CD14-positive monocyte (primary cell): ENCODE results near the gene STXBP6. TPM values are rescaled to one million over a fixed set of nuclear protein-coding genes. Genes with fewer than 3 reads are reported as not detected.

Experiments
- DNase-seq, 3 donors: peaks; one replicate each; pipeline ENCODE4 v3.0.0-alpha.2; 2011 to 2022
- H2AFZ ChIP-seq: 2 replicates; pipeline ENCODE4 v1.6.0; 2012; ENCODE audit warnings: mild to moderate bottlenecking, low read depth, low read length, inconsistent platforms; ENCODE audit not compliant: insufficient read depth, poor library complexity, severe bottlenecking
- H3K27ac ChIP-seq, 2 donors: 1 replicate in 1 of 2; 2 replicates in 1 of 2; pipeline ENCODE4 v1.5.1; 2012 to 2013; ENCODE audit warnings: low read length in 2 of 2, control low read depth in 1 of 2, inconsistent platforms in 1 of 2, low read depth in 1 of 2, mild to moderate bottlenecking in 1 of 2
- H3K27me3 ChIP-seq, 2 donors: one replicate each; pipeline versions ENCODE4 v1.6.0 to v1.6.1; 2011 to 2013; ENCODE audit warnings: low read length in 2 of 2; ENCODE audit not compliant: control insufficient read depth in 2 of 2, insufficient read depth in 2 of 2
- H3K36me3 ChIP-seq, 2 donors: replicated peaks in 1 of 2; 1 replicate in 1 of 2; 2 replicates in 1 of 2; pipeline versions ENCODE4 v1.5.1 to v1.6.1; 2012 to 2013; ENCODE audit warnings: low read length in 2 of 2, control low read depth in 1 of 2, inconsistent platforms in 1 of 2, mild to moderate bottlenecking in 1 of 2; ENCODE audit not compliant: insufficient read depth in 2 of 2, control insufficient read depth in 1 of 2
- H3K4me1 ChIP-seq, 2 donors: 1 replicate in 1 of 2; 2 replicates in 1 of 2; pipeline versions ENCODE4 v1.5.1 to v1.6.1; 2012 to 2013; ENCODE audit warnings: low read length in 2 of 2, control low read depth in 1 of 2, inconsistent platforms in 1 of 2, mild to moderate bottlenecking in 1 of 2, moderate library complexity in 1 of 2; ENCODE audit not compliant: insufficient read depth in 2 of 2, control insufficient read depth in 1 of 2
- H3K4me2 ChIP-seq: replicated peaks from 2 replicates; pipeline ENCODE3; 2012; ENCODE audit warnings: low read length, moderate library complexity, mild to moderate bottlenecking; ENCODE audit not compliant: poor library complexity, severe bottlenecking; ENCODE audit errors: extremely low read depth
- H3K4me3 ChIP-seq, 3 experiments: fragments of 200-600 bp in 1 of 3; sonication (generic) in 1 of 3; replicated peaks in 1 of 3; 1 replicate in 2 of 3; 2 replicates in 1 of 3; pipeline ENCODE4 v1.5.1; 2011 to 2013; ENCODE audit warnings: low read length in 3 of 3, mild to moderate bottlenecking in 3 of 3, control low read depth in 2 of 3, low read depth in 2 of 3, inconsistent platforms in 1 of 3, moderate library complexity in 1 of 3
- H3K79me2 ChIP-seq: 2 replicates; pipeline ENCODE4 v1.6.0; 2012; ENCODE audit warnings: mild to moderate bottlenecking, control low read depth, inconsistent platforms, low read length, moderate library complexity; ENCODE audit not compliant: insufficient read depth
- H3K9ac ChIP-seq: 2 replicates; pipeline ENCODE4 v1.6.0; 2017; ENCODE audit warnings: low read length, mild to moderate bottlenecking; ENCODE audit not compliant: insufficient read depth, poor library complexity, severe bottlenecking
- H3K9me3 ChIP-seq, 2 donors: replicated peaks in 1 of 2; 1 replicate in 1 of 2; 2 replicates in 1 of 2; pipeline versions ENCODE4 v1.5.1 to v1.6.1; 2012 to 2013; ENCODE audit warnings: low read length in 2 of 2, control low read depth in 1 of 2; ENCODE audit not compliant: control insufficient read depth in 1 of 2, insufficient read depth in 1 of 2
- H4K20me1 ChIP-seq: 2 replicates; pipeline ENCODE4 v1.6.0; 2012; ENCODE audit warnings: mild to moderate bottlenecking, low read length, control low read depth, moderate library complexity; ENCODE audit not compliant: insufficient read depth
- H3K27ac Mint-ChIP-seq, 7 donors: one replicate each; pipeline ENCODE4 v1.8.0; 2020; ENCODE audit warnings: mild to moderate bottlenecking in 7 of 7, mixed read lengths in 7 of 7, moderate library complexity in 6 of 7, inconsistent platforms in 2 of 7
- H3K27me3 Mint-ChIP-seq, 3 donors: one replicate each; pipeline ENCODE4 v1.8.0; 2021 to 2022; ENCODE audit warnings: low read depth in 3 of 3, mild to moderate bottlenecking in 3 of 3, mixed read lengths in 3 of 3, moderate library complexity in 3 of 3, inconsistent platforms in 1 of 3
- H3K36me3 Mint-ChIP-seq, 2 donors: one replicate each; pipeline ENCODE4 v1.8.0; 2020; ENCODE audit warnings: mixed read lengths in 2 of 2, inconsistent platforms in 1 of 2, mild to moderate bottlenecking in 1 of 2
- H3K4me1 Mint-ChIP-seq: one replicate; pipeline ENCODE4 v1.8.0; 2020; ENCODE audit warnings: mild to moderate bottlenecking, mixed read lengths
- H3K4me3 Mint-ChIP-seq, 2 donors: one replicate each; pipeline ENCODE4 v1.8.0; 2020; ENCODE audit warnings: mild to moderate bottlenecking in 2 of 2, mixed read lengths in 2 of 2, moderate library complexity in 1 of 2
- H3K9me3 Mint-ChIP-seq, 7 donors: one replicate each; pipeline ENCODE4 v1.8.0; 2020 to 2022; ENCODE audit warnings: mixed read lengths in 7 of 7, mild to moderate bottlenecking in 6 of 7, moderate library complexity in 6 of 7, inconsistent platforms in 2 of 7
- WGBS: methylation state at CpG from one replicate; pipeline ENCODE4 v1.1.5; 2013; ENCODE audit warnings: missing lambda C conversion rate; ENCODE audit not compliant: insufficient coverage; 5-methylcytosine and 5-hydroxymethylcytosine counted together
- intact Hi-C, 2 donors: fragments of 100-400 bp; cut with micrococcal nuclease; formaldehyde crosslinking; loops; one replicate each; pipeline versions ENCODE4 v1.15.0 to v1.15.1; 2023
- polyA plus RNA-seq, 3 donors: library from polyadenylated mRNA; depleted of rRNA in 1 of 3; unstranded in 2 of 3; stranded (reverse) in 1 of 3; fragments of 300-500 nt in 2 of 3; fragments of >200 nt in 1 of 3; fragmentation: Illumina TruSeq in 2 of 3; gene quantifications; 1 replicate in 2 of 3; 2 replicates in 1 of 3; pipeline ENCODE4 v1.2.3, GENCODE V29; 2012 to 2021
- TF ChIP-seq, protein P1 (sequence below): fragments of 200-600 bp; IDR thresholded peaks from one replicate; pipeline ENCODE4 v1.8.0; 2022; ENCODE audit warnings: antibody characterized with exemption, mild to moderate bottlenecking

The STXBP6 gene
- polyA plus RNA-seq, 3 donors = 0.05 to 0.25 (median 0.08) TPM

DNA sequence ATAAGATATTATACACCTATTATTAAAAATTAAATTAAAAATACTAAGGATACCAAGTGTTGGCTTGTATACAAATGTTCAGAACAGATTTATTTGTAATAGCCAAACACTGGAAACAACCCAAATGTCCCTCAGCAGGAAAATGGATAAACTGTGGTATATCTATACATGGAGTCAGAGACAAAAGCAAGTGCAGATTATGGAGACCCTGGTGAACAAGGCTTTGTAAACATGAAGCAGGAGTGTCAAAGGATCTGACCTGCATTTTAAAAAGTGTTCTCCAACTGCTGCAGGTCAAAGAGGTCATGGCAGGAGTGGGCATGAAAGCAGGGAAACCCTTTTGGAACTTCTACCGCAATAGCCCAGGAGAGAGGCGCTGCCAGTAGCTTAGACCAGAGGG, 181.6 kb downstream of the STXBP6 start:
- Histone ChIP-seq H4K20me1 (no peaks in the 10 kb centered on the region), H3K36me3 (no peaks in the 10 kb centered on the region), H3K4me3 (no peak overlapping the region), H3K27me3 (no peaks in the 10 kb centered on the region), H3K27ac (no peak overlapping the region), H2AFZ (no peak overlapping the region), H3K4me2 (no peak overlapping the region), H3K4me1 (peaks cover 4 to 8% of the 10 kb centered on the region in 2 donors), H3K9ac (no peak overlapping the region), H3K79me2 (no peaks in the 10 kb centered on the region), H3K9me3 (no peaks in the 10 kb centered on the region)
- TF ChIP-seq, protein P1, sequence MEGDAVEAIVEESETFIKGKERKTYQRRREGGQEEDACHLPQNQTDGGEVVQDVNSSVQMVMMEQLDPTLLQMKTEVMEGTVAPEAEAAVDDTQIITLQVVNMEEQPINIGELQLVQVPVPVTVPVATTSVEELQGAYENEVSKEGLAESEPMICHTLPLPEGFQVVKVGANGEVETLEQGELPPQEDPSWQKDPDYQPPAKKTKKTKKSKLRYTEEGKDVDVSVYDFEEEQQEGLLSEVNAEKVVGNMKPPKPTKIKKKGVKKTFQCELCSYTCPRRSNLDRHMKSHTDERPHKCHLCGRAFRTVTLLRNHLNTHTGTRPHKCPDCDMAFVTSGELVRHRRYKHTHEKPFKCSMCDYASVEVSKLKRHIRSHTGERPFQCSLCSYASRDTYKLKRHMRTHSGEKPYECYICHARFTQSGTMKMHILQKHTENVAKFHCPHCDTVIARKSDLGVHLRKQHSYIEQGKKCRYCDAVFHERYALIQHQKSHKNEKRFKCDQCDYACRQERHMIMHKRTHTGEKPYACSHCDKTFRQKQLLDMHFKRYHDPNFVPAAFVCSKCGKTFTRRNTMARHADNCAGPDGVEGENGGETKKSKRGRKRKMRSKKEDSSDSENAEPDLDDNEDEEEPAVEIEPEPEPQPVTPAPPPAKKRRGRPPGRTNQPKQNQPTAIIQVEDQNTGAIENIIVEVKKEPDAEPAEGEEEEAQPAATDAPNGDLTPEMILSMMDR = no peak
- WGBS = no CpG with 5 or more reads among the region's 2 CpGs
- intact Hi-C loops = no loop called here
- peaks cover 0 to 1% (median 0%) of the 10 kb centered on the region in 3 donors for H3K27me3 Mint-ChIP-seq
- no peak for DNase-seq
- H3K9me3 Mint-ChIP-seq = no peaks in the 10 kb centered on the region
- H3K4me3 Mint-ChIP-seq = no peak overlapping the region
- peaks cover 7% of the 10 kb centered on the region for H3K4me1 Mint-ChIP-seq
- H3K36me3 Mint-ChIP-seq = no peaks in the 10 kb centered on the region
- no peak overlapping the region for H3K27ac Mint-ChIP-seq

DNA sequence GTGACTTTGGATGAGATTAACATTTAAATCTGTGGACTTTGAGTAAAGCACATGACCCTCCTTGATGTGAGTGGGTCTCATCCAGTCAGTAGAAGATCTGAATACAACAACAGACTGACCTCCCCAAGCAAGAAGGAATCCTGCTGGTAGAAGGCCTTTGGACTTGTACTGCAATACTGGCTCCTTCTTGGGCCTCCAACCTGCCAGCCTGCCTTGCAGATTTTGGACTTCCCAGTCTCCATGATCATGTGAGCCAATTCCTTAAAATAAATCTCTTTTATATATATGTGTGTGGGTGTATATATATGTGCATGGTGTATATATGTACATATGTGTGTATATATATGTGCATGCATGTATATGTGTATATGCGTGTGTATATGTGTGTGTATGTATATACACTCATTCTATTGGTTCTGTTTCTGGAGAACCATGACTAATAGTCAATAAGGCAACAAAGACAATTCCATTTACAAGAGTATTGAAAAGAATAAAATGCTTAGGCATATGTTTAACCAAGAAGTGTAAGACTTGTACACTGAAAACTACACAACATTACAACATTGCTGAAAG, 183.8 kb downstream of the STXBP6 start:
- H3K36me3 Mint-ChIP-seq = no peaks in the 10 kb centered on the region
- Histone ChIP-seq H3K4me3 (no peak overlapping the region), H2AFZ (no peak overlapping the region), H3K27ac (no peak overlapping the region), H3K79me2 (no peaks in the 10 kb centered on the region), H3K36me3 (no peaks in the 10 kb centered on the region), H3K9me3 (no peaks in the 10 kb centered on the region), H4K20me1 (no peaks in the 10 kb centered on the region), H3K4me1 (peaks cover 4 to 10% of the 10 kb centered on the region in 2 donors), H3K9ac (no peak overlapping the region), H3K27me3 (no peaks in the 10 kb centered on the region), H3K4me2 (no peak overlapping the region)
- peaks cover 0 to 4% (median 0%) of the 10 kb centered on the region in 3 donors for H3K27me3 Mint-ChIP-seq
- peaks cover 11% of the 10 kb centered on the region for H3K4me1 Mint-ChIP-seq
- no peak overlapping the region for H3K27ac Mint-ChIP-seq
- intact Hi-C loops = no loop called here
- no peak overlapping the region for H3K4me3 Mint-ChIP-seq
- no peaks in the 10 kb centered on the region for H3K9me3 Mint-ChIP-seq
- no CpG with 5 or more reads among the region's 1 CpG for WGBS
- no peak for DNase-seq
- TF ChIP-seq, protein P1 = no peak
